NCI-H2081 (cell line): ENCODE data around the gene STK4.
"Not testable (repeated sequence)": the region's sequence is repeated elsewhere in the genome, so short reads cannot be mapped to it uniquely, and the experiment has no call there.

Source experiments
- DNase-seq, 2 experiments: peaks; one replicate each; lab custom pipeline; 2025; lab: John Stamatoyannopoulos, UW

STK4 gene

DNA sequence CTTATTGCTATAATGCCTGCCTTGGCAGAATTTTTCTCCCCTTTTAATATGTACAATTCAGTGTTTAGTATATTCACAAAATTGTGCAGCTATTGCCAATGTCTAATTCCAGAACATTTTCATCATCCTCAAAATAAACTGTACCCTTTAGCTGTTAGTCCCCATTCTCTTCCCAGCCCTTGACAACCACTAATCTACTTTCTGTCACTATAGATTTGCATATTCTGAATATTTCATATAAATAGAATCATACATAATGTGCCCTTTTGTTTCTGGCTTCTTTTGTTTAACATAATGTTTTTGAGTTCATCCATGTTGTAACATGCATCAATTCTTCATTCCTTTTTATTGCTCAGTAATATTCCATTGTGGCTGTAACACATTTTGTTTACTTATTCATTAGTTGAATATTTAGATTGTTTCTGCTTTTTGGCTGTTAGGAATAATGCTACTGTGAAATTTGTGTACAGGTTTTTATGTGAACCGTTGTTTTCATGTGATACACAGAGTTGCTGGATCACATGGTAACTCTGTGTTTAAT, 22.4 kb downstream of the STK4 start:
- no peak for DNase-seq

DNA sequence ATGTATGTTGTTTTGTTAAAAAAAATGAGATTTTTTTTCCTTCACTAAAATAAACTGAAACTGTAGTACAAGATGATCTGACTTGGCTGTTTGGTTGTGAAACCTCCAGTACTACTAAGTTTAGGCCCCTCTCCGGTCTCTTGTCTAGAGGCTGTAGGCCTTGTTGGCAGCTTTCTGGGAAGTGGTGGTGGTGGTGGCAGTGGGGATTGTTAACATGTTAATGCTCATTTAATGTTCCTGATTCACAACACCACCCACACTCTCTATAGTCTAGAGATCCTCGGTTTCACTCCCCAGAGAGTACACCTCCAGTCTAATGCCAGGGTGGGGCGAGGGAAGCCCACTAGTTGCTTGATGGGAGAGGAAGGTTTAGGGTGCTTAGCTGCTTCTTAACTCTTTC, 24.1 kb downstream of the STK4 start:
- no peak for DNase-seq

DNA sequence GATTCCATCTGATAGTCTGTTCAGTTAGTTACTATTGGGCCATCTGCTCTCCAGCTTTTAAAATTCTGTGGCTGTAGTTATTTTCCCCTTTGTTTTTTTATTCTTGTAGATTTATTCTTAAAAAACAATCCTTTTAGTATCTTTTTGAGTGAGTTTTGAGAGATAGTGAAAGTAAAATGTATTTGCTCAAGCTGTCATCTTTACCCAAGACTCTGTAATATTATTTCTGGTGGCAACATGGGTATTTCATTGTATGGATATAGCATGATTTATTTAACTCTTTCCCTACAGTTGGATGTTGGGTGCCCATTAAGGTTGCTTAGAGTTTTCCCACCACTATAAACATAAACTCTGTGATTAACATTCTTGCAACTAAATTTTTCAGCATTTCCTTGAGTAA, 24.6 kb downstream of the STK4 start:
- no peak for DNase-seq

DNA sequence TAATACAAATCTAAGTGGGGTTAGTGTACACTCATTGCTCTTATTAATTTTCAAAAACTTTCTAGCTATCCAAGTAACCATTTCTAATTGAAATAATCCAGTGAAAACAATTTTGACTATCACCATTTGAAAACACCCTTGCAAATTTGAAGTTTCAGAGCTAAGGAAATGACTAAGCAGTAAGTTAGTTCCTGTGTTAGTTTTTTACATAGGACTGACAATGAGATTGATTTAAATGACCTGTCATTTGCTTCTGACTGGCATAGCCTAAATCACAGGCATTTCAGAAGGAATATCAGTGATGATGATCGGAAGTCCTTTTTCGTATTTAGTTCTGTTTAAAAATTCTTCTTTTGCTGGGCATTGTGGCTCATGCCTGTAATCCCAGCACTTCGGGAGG, 27.0 kb downstream of the STK4 start:
- DNase-seq: no peak

DNA sequence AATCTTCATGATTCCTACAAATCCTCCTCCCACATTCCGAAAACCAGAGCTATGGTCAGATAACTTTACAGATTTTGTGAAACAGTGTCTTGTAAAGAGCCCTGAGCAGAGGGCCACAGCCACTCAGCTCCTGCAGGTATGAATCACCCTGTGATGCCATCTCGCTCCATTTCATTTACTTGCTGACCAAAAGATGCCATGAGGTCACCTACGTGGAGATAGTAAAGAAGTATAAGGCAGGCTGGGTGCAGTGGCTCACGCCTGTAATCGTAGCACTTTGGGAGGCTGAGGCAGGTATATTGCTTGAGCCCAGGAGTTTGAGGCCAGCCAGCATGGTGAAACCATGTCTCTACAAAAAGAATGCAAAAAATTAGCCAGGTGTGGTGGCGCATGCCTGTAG, 30.9 kb downstream of the STK4 start:
- DNase-seq: no peak

DNA sequence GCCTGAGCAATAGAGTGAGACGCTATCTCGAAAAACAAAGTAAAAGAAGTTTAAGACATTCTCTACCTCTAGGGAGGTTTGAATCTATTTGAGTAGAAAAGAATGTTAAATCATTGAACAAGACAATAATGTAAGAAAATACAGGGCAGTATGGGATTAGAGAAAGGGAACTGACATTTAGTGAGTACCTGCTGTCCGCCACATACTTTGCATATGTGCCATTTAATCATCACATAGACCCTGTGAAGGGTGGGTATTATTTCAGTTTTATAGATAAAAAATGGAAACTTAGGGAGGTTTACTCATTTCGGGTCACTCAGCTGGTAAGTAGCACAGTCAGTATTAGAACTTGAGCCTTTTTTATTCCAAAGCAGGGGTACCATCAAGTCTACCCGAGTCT, 31.4 kb downstream of the STK4 start:
- DNase-seq: no peak

DNA sequence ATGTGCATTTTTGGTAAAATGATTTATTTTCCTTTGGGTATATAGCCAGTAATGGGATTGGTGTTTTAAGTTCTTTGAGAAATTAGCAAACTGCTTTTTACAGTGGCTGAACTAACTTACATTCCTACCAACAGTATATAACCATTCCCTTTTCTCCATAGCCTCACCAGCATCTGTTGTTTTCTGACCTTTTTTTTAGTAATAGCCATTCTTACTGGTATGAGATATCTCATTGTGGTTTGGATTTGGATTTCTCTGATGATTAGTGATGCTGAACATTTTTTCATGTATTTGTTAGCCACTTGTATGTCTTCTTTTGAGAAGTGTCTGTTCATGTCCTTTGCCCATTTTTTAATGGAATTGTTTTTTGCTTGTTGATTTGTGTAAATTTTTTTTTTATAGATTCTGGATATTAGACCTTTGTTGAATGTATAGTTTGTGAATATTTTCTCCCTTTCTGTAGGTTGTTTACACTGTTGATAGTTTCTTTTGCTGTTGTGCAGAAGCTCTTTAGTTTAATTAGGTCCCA, 42.3 kb downstream of the STK4 start:
- no peak for DNase-seq

DNA sequence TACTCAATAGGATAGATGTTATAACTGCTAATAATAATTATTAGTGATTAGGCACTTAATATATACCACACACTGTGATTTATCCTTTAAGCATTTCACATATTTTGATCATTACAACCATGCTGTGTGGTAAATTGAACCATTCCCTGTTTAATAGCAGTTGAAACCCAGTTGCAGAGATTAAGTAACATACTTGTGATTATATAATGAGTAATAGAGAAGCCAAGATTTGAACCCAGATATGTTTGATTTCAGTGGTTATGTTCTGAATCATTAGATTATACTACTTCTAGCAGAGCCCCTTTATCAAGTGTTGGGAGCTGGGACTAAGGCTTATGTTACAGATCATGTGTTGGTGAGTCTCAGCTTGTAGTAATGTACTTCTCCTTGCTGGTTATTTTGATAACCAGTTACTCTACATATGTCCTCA, 44.1 kb downstream of the STK4 start:
- DNase-seq: no peak

DNA sequence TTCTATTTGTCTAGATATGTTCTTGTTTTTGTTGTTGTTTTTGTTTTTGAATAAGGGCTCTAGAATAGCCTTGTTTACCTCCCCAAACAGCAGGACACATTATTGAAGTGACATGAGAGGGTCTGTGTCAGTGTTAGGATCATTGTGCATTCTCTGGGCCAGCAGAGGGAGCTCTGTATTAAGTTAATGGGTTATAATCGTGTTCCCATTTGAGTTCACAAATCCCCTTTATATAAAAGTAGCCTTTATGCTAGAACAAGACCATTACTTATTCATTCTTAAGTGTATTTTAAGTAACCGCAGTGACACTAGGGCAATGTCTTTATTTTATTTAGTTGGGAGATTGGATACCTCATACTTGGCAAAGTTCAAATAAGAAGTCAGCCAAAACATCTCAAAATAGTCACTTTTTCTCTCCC, 44.8 kb downstream of the STK4 start:
- peak; percentile 29 to 43 for DNase-seq

DNA sequence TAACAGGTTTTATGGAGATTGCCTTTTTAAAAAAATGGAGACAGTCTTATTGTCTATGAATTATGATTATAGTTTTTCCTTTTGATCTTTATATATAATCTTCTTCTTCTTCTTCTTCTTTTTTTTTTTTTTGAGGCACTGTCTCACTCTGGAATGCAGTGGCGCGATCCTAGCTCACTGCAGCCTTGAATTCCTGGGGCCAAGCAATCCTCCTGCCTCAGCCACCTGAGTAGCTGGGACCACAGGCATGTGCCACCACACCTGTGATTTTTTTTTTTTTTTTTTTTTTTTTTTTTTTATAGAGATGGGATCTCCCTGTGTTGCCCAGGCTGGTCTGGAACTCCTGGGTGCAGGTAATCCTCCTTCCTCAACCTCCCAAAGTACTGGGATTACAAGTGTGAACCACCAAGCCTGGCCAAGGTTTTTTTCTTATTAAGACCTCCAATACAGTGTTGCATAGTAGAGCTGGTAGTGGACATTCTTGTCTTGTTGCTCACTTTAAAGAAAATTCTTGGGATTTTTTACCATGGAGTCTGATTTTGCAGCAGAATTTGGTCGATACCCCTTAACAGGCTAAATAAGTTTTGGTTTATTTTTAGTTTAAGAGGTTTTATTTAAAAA, 46.5 kb downstream of the STK4 start:
- DNase-seq: no peak

DNA sequence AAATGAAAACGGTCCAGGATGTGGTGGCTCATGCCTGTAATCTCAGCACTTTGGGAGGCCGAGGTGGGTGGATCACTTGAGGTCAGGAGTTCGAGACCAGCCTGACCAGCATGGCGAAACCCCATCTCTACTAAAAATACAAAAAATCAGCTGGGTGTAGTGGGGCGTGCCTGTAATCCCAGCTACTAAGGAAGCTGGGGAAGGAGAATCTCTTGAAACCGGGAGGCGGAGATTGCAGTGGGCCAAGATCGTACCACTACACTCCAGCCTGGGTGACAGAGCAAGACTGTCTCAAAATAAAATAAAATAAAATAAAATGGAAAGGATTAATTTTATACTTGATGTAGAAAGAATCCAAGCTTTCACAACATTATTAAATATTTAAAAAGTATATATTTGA, 47.8 kb downstream of the STK4 start:
- DNase-seq: not testable (repeated sequence)

DNA sequence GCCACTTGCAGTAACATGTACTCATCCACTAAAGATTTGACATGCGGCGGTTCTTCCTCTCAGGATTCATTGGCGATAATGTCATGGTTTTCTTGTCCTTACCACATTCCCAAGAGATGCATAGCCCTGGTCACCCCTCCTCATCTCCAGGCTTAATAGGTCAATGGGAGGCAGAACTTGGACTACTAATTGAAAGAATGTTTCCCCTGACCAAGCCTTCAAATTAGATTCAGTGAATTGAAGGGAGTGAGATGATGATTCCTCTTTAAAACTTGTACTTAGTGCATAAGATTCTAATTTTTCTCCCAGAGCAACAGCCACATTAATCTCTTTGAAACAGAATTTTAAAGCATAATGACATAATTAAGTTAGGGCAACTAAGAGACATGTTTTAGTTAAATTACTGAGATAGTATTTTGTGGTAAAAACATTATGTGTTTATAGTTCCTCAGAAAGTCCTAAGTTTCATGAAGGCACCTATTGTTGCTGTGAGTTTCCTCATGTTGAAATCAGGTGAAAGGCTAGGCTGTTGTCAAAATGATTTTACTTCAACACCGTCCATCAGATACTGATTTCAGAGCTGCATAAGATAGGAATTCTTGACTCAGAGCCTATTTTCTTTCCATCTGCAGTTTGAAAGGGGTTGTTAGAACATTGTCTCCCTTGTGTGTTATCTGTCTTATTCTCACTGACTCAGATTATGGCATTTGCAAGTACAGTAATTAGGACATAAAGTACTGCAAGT, 48.5 kb downstream of the STK4 start:
- no peak for DNase-seq

DNA sequence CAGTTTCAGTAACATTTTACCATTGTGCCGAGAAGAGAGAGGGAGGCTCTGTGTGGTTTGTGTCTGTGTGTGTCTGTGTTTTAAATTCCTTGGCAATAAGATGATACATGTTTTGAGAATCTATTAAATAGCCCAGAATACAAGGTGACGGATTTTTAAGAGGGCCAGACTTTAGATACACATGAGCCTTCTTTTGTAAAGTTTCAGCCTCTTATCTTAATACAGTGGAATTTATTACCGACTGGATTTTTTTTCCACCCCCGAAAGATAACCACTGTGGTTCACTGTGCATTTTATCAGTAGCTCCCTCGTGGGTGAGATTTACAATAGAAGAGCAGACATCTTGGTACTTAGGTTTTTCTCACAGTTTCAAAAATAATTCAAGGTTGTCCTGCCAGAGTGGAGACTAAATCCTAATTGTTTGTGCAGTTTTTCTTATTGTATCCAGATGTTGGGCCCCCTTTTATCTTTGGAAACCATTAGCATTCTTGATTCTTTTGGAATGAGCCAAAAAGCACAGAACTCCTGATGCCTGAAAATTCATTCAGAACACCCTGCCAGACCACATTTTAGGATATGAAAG, 49.9 kb downstream of the STK4 start:
- no peak for DNase-seq

DNA sequence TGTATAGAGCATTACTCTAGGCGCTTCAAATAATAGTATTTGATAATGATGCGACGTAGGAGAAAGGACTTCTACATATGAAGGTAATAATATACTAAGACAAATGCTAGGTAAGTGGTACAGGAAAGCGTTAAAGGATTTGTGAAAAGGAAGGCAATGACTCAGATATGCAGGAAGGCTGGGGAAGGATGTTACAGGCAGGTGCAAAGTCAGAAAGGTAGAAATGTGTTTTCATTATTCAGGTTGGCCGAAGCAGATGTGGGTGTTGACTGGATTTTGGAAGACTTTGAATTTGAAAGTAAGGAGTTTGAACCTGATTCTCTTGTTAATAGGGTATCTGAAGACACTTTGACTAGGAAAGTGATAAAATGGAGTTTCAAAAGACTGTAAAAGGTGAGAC, 51.0 kb downstream of the STK4 start:
- no peak for DNase-seq

DNA sequence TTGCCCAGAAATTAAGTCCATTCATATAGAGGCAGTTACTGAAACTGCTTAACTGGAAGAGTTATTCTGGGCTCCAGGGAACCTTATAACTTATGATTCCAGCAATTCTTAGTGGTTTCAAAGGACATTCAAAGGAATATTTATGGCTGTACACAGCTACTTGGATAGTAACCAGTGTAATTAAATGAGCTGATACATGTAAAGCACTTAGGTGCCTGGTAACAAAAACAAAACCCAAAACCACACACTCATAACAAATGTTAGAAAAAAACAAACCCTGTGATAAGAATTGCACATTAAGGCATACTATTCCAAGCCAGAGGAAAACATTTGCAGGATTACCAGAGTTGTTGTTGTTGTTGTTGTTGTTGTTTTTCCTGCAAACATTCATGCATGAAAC, 51.5 kb downstream of the STK4 start:
- DNase-seq: no peak

DNA sequence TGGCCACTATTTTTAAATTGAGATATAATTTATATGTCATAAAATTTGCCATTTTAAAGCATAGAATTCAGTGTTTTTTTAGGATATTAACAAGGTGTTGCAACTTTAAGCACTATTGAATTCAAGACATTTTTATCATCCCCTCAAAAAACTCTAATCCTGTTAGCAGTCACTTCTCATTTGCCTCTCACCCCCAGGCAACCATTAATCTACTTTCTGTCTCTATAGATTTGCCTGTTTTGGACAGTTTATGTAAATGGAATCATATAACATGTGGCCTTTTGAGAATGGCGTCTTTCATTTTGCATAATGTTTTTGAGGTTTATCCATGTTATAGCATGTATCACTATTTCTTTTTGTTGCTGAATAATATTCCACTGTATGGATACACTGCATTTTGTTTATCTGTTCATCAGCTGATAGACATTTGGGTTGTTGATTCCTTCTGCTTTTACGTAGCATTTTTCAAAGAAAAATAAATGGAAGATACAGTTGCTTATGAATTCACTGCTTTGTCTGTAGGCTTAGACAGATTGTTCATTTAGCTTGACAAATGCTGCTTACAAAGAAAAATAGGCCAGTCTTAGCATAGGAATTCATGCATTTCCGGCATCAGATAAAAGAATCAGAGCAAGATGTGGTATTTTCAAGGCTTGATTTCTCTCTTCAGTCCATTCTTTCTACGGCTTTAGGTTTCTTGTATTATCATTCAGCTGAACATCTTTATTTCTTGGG, 52.9 kb downstream of the STK4 start:
- DNase-seq: no peak

DNA sequence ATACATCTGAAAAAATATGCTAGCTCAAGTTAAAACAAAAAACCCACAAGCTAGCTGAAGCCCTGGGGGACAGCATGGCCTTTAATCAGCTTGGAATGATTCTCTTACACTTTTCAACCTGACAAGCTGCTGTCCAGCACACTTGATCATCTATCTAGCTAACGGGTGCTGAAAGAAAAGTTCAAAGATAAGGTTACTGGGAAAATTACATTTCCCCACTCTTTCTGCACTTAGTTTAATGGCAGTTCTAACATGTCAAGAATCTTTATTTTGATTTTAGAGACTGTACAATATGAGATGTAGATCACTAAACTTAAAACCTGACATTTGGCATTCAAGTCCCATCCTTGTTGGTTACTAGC, 53.4 kb downstream of the STK4 start:
- no peak for DNase-seq

DNA sequence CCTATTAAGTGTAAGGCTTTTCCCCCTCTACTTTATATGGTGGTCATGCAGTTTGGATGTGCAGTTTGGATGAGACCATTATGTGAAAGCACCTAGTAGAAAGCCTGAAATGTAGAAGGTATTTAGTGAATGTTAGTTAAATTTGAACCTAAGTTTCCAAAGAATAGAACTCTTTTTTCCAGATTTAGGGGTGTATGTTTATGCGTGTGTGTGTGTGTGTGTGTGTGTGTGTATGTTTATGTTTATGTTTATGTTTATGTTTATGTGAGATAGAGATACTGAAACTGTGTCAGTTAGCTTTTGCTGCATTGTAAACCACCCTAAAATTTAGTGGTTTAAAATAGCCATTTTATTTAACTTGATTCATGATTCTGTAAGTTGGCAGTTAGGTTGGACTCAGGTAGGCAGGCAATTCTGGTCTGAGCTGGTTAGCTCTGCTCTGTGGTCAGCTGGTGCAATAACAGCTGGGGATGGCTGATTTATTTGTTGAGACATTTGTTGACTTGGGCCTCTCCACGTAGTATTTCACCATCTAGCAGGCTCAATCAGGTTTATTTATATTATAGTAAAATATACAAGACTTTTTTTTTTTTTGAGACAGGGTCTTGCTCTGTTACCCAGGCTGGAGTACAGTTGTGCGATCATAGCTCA, 54.0 kb downstream of the STK4 start:
- DNase-seq: no peak

DNA sequence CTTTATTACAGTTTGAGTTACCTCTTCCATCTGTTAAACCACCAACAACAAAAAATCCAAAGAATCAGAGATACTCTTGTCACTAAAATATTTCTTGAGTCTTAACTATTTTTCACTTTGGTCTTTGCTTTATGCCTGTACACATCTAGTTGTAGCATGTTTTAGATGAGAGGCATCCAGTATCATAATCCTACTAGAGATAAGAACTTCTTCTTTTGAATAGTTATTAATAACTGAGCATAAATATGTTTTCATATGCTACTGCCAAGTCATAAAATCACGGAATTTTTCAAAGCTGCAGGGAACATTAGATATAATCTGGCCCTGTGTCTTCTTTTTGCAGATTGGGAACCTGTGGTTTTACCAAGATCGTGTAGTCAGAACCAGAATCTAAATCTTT, 55.3 kb downstream of the STK4 start:
- no peak for DNase-seq

DNA sequence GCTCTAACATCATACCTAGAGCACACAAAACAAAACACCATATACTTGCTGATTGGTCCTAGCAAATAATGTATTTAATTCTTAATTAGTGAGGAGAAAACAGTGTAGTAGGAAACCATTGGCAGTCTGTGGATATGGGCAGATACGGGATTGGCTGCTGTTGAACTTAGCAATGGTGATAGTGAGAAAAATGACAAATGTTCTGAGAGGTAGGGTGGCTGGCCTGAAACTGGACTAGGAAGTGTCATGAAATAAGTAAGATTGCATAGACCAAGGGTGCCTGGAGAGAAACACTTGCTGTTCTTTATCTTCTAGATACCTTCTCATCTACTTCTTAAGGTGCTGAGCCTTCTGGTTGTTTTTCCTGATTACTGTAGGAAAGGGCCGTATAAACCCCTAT, 56.8 kb downstream of the STK4 start:
- not testable (repeated sequence) for DNase-seq

DNA sequence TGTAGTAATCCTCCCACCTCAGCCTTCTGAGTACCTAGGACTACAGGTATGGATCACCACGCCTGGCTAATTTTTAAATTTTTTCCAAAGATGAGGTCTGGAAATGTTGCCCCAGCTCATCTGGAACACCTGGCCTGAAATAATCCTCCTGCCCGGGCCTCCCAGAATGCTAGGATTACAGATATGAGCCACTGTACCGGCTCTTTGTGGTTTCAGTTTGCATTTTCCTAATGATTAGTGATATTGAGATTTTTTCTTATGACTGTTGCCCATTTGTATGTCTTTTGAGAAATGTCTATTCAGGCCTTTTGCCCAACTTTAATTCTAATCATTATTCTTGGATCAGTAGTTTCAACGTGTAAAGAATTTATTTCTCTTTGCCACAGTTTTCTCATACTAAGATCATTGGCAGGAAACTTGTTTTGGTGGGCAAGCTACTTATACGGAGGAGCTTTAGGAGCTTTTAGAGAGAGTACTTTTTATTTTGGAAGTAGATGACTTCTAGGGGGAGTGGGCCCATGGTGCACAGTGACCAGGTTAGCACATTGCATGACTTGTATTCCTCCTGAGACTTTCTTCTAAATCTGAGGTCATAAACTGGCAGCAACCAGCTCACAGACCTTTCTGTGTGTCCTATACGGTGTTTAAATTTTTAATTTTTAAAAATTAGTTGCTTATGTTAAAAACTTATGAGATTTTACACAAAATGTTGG, 62.3 kb downstream of the STK4 start:
- DNase-seq: no peak
